ENCODE results near the gene NCOR2. TPM values are rescaled to one million over a fixed set of nuclear protein-coding genes. Genes with fewer than 3 reads are reported as not detected.

Gene NCOR2
- total and polyA plus RNA-seq, 8 donors, result 60.1 to 331 (median 96.4) TPM

DNA sequence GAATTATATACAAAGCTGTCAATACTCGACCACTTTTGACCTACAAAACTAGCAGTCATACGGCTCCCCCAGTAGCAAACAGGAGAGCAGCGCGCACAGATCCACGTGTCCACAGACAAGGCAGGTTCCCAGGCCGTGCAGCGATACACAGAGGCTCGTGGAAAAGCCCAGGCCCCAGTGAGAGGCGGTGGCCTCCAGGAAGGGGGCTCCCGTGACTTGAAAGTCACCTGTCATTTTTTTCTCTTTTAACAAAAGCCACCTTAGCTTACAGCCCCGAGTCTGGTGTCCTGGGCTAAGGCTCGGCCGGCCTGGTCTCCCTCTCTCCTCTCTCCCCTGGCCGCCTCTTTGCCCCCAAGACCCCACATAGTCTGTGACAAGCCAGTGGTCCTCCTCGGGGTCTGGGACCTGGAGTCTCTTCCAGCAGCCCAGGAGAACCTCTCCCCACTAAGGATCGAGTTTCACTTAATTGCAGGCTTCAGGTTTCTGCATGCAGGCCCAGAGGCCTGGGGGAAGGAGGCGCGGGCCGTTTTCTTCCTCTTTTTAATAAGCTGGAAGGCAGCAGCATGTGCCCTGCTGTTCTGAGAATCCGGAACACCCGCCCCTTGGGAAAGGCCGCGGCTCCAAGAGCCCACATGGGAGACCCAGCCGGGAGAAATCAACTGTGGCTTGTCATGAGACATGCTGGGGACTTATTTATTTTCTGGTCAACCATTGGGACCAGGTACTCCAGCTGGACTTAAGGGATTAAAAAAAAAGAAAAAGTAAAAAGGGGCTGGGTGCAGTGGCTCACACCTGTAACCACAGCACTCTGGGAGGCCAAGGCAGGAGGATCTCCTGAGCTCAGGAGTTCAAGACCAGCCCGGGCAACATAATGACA is 15.9 kb downstream of the NCOR2 start:
- H3K36me3 ChIP-seq, result no peaks in the 10 kb centered on the region
- peaks cover 43 to 89% of the 10 kb centered on the region in 2 donors for H3K4me1 ChIP-seq
- peak in 2 of 4 donors; percentile 89 to 93 for DNase-seq
- intact Hi-C loops (cut with DNase I), result no loop called here
- TF ChIP-seq, protein P1, sequence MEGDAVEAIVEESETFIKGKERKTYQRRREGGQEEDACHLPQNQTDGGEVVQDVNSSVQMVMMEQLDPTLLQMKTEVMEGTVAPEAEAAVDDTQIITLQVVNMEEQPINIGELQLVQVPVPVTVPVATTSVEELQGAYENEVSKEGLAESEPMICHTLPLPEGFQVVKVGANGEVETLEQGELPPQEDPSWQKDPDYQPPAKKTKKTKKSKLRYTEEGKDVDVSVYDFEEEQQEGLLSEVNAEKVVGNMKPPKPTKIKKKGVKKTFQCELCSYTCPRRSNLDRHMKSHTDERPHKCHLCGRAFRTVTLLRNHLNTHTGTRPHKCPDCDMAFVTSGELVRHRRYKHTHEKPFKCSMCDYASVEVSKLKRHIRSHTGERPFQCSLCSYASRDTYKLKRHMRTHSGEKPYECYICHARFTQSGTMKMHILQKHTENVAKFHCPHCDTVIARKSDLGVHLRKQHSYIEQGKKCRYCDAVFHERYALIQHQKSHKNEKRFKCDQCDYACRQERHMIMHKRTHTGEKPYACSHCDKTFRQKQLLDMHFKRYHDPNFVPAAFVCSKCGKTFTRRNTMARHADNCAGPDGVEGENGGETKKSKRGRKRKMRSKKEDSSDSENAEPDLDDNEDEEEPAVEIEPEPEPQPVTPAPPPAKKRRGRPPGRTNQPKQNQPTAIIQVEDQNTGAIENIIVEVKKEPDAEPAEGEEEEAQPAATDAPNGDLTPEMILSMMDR (IDR thresholded peaks at IDR 0.05), result no peak
- ATAC-seq, result peak; percentile 30
- peak overlapping the region; percentile 60 for H3K27ac ChIP-seq
- no peaks in the 10 kb centered on the region for H3K9me3 ChIP-seq
- H3K4me3 ChIP-seq, result no peak overlapping the region
- no peaks in the 10 kb centered on the region for H3K27me3 ChIP-seq

DNA sequence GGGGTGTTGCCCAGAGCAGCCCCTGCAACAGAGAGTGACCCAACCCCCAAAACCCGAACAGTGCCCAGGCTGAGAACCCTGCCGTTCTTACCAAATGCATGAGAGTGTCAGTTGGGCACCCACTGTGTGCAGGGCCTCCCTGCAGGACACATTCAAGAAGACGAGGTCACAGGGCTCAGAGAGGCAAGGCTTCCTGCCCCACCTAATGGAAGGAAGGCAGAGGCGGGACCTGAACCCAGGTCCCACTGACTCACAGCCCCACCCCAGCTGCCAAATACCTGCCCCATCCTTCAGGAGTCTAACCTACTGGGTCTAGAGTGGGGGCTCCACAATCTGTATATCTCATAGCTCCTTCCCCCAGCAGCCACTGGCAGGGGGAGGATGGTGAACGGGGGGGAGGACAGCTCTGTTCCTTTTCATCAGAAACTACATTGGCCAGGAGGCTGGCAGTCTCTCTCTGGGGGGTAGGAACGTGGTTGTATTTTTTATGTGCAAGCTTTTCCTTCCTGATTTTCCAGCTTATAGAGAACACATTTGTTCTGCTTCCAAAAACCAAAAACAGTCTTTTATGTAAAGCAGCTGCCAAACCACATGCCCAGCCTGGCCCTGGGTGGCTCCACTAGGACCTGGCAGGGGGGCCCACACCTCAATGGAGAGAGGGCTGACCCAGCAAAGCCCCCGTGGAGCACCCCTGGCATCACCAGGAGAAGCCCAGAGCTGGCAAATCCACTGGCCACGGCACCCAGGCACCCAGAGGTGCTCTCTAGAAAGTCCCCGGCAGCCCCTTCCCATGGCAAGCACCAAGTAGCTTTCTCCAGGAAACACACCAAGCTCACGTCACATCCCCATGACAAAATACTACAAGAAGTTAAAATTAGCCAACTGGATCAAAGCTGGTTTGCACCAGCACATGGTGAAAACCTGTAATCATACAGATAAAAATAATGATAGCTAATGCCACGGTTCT is 17.0 kb downstream of the NCOR2 start:
- ATAC-seq, result peak; percentile 11
- Histone ChIP-seq H3K9me3 (no peaks in the 10 kb centered on the region), H3K4me3 (no peak overlapping the region), H3K36me3 (no peaks in the 10 kb centered on the region), H3K4me1 (peaks cover 49 to 89% of the 10 kb centered on the region in 2 donors), H3K27me3 (no peaks in the 10 kb centered on the region), H3K27ac (peak overlapping the region; percentile 46 to 60)
- intact Hi-C loops (cut with DNase I), result no loop called here
- peak in 2 of 4 donors; percentile 33 to 76 for DNase-seq
- TF ChIP-seq, protein P1 (IDR thresholded peaks at IDR 0.05), result no peak

- ATAC-seq, result peak; percentile 55
- peaks cover 49 to 89% of the 10 kb centered on the region in 2 donors for H3K4me1 ChIP-seq
- no peak overlapping the region for H3K4me3 ChIP-seq
- H3K36me3 ChIP-seq, result no peaks in the 10 kb centered on the region
- intact Hi-C loops (cut with DNase I), result no loop called here
- no peaks in the 10 kb centered on the region for H3K9me3 ChIP-seq
- TF ChIP-seq, protein P1 (IDR thresholded peaks at IDR 0.05), result no peak
- no peaks in the 10 kb centered on the region for H3K27me3 ChIP-seq
- H3K27ac ChIP-seq, result peak overlapping the region; percentile 46 to 60
- peak in 1 of 4 donors; percentile 32 for DNase-seq
Observed at GRCh38 chr12:124549629-124550028, 17.8 kb downstream of the NCOR2 start.

GRCh38 chr12:124548854-124549378 is 18.5 kb downstream of the NCOR2 start:
- Histone ChIP-seq H3K4me3 (no peak overlapping the region), H3K27ac (peak overlapping the region; percentile 46 to 60), H3K9me3 (no peaks in the 10 kb centered on the region), H3K36me3 (no peaks in the 10 kb centered on the region), H3K27me3 (no peaks in the 10 kb centered on the region), H3K4me1 (peaks cover 53 to 89% of the 10 kb centered on the region in 2 donors)
- TF ChIP-seq, protein P1 (IDR thresholded peaks at IDR 0.05), result no peak
- ATAC-seq, result peak; percentile 46
- intact Hi-C loops (cut with DNase I), result no loop called here
- peak in 2 of 4 donors; percentile 77 to 79 for DNase-seq

Measured in left lung (tissue), 10 donors.